Umbilical cord (tissue), 2 donors: Measurements from ENCODE around the gene HMG20A. TPM values are rescaled to one million over a fixed set of nuclear protein-coding genes. Genes with fewer than 3 reads are reported as not detected.

Experiments used
- DNase-seq: peaks from one replicate; pipeline ENCODE4 v3.0.0-alpha.2; 2015; ENCODE audit warnings: low spot score
- total RNA-seq: library from RNA; depleted of rRNA; stranded (reverse); fragments of >200 nt; gene quantifications from one replicate; pipeline ENCODE4 v1.2.3, GENCODE V29; 2014; ENCODE audit warnings: low replicate concordance; ENCODE audit not compliant: insufficient read depth

The HMG20A gene
- total RNA-seq, 1 donor from 2014 or later, result 33.2 TPM

- DNase-seq, result no peak
Measured at GRCh38 chr15:77517579-77517978, 96.9 kb downstream of the HMG20A start.

DNA sequence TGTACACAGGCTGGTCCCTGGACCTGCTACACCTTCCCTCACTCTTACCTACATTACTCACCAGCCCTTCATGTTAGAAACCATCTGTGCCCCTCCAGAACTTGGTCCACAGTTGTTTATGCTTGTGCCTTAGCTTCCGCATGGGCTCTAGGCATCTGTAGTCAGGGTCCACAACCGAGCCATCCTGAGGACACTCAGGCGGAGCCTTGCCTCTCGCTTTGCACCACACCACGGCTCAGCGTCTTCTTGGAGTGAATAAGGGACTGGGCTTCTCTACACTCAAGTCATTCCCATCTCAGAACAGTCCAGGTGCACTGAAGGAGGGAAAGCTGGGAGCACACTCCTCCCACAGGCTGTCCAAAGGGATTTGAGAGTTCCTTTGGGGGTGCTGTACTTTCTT lies 97.8 kb downstream of the HMG20A start:
- DNase-seq, result no peak

DNA sequence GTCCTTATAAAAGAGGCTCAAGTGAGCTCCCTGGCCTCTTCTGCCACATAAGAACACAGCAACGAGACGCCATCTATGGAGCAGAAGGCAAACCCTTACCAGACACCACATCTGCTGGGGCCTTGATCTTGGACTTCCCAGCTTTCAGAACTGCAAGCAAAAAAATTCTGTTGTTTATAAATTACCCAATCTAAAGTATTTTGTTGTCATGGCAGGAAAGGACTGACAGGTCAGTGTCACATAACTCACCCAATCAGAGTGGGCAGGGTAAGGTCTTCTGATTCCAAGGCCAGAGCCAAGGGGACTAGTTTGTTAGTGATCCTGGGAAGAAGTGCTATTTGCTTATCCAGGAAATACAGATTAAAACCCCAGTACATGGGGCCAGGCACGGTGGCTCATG lies 98.9 kb downstream of the HMG20A start:
- DNase-seq, result no peak

DNA sequence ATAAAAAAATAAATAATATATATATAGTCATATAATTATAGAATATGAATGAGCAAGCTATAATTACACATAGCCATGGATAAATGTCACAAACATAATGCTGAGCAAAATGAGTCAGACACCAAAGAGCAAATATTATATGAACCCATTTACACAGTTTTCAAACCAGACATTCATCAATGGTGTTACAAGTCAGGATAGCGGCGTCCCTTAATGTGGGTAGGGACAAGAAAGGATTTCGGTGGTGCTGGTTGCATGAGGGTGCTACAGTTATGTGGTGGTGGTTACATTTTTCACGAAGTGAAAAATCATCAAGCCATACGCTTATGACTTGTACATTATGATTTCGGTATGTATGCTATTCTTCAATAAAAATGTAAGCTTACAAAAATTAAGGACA lies 100.5 kb downstream of the HMG20A start:
- no peak for DNase-seq

GRCh38 chr15:77525400-77525811 lies 104.7 kb downstream of the HMG20A start:
- DNase-seq, result no peak

GRCh38 chr15:77525907-77526594 lies 105.4 kb downstream of the HMG20A start:
- DNase-seq, result no peak

DNA sequence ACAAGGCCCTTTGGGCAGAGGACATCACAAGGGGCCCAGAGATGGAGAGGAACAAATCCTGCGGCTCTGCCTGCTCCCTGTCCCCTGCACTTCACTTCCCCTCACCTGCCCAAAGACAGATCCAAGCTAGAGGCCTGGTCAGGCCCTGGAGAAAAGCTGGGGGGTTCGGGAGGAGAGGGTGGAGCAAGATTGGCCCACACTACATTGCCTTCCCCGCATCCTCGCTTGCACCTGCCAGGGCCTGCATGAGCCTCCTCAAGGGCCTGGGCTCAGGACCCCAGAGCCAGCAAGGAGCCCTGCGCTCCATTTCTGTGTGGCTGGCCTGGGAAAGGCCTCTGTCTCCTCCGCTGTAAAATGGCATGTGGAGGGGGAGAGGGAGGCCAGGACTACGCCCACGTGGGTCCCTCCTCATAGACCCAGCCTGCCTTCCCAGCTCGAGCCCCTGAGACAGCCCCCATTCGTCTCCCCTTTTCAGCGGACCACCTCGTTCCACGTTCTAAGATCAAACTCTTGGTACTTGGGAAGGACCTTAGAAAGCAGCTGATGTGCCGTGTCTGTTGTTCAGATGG lies 106.0 kb downstream of the HMG20A start:
- no peak for DNase-seq

DNA sequence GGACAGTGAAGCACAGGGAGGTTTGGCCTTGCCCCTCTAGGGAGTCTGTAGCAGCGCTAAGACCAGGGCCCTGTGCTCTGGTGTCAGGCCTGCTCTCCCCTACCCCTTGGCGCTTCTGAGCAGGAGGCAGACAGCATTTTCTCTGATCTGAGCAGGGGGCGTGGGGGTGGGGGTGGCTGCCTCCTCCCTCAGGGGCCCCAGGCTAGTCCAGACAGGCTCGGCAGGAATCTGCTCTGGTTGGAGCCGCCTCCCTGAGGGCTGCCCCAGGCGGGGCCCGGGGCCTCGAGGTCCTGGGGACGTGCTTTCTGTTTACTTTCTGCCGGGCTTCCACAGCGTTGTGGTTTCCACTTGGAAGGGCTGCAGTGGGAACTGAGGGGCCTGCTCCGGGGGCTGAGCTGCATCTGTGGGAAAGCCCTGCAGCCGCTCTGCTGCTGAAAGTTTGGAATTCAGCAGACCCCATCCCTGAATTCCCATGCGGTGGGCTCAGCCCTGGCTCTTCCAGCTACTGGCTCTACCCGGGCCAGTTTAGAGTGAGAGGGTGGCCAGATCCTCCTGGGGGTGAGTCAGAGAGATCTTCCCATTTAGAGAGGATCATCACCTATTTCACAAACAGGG lies 106.6 kb downstream of the HMG20A start:
- peak; percentile 96 for DNase-seq

GRCh38 chr15:77527831-77528231 lies 107.1 kb downstream of the HMG20A start:
- DNase-seq, result peak; percentile 69

DNA sequence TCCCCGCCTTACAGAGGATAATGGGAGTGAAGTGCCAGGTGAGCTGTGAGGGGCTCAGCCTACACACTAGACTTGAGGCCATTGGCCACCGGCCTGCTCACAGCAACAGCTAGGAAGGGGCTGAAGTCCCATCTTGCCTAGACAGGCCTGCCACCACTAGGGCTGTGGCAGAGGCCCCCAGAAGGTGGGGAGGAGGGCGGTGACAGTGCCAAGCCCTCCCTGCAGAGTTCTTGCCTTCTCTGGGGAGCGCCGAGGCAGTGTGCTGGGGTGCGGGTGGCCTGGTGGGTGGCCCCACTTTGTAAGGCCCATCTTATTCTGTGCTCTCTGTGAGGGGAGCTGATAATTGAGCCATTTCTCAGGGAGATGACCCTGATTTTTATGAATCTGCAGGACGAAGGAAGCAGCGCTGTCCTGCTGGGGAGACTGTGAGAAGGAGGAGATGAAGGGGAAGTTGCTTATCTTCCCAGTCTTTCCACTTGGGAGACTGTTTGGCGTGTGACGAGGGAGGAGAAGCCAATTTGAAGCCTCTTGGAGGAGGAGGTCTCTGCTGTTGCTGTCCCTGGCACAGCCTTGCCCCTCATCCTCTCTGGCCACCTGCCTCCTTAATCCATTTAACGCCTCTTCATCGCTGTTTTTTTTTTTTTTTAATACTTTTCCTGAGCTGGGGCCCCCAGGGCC lies 107.7 kb downstream of the HMG20A start:
- DNase-seq, result no peak

DNA sequence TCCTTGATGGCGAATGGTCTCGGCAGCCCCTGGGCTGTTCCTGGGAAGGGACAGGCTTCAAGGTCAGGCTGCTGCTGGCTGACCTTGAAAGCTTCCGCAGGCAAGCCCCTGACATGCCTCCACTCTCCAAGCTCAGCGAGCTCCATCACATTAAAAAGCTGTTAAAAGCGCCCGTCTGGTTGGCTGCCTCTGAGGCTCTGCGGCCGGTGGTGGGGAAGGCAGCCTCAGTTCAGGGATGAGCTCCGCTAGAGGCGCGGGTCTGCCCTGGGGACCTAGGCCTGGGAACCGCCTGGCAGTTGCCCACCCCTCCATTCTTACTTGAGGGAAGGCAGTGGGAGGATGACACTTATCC lies 108.3 kb downstream of the HMG20A start:
- no peak for DNase-seq

- no peak for DNase-seq
Measured at GRCh38 chr15:77529394-77530159, 108.9 kb downstream of the HMG20A start.

GRCh38 chr15:77530576-77530975 lies 109.9 kb downstream of the HMG20A start:
- DNase-seq, result no peak

- DNase-seq, result no peak
Measured at GRCh38 chr15:77531191-77532000, 110.7 kb downstream of the HMG20A start.

- no peak for DNase-seq
Measured at GRCh38 chr15:77532067-77532710, 111.5 kb downstream of the HMG20A start.

GRCh38 chr15:77532846-77533245 lies 112.2 kb downstream of the HMG20A start:
- no peak for DNase-seq

DNA sequence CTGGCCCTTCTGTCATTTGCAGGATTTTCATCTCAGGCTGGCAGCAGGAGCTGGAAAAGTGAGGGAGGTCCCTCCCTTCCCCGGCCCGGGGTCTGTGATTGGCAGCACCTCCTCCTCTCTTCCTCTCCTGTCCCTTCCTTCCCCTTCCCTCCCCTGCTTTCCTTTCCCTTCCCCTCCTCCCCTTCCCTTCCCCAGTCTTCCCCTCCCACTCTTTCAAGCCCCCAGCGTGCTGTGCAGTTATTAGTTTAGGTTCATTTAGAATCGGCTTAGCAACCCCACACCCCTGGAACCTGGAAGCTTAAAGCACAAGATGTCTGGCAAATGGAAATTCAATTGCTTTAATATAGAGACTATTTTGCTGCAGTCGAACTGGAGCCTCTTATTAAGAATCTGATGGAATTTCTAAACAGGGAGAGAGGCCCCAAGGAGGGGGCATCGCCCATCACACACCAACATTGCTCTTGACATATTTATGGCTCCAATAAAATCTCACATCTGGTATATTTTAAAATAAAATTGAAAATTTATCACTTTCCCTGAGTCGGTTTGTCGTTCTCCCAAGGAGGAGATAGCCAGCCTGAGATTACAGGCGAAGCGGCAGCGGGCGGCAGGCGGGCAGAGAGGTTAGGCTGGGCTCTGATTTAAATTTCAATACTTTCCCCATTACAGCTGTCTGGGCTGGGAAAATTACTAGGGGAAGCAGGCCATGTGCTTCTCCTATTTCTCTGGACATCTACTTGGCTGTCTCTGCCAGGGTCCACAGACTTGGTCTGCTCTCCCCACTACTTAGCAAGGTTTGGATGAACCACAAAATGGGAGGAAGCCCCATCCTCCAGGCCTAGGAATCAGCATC lies 113.1 kb downstream of the HMG20A start:
- peak; percentile 73 for DNase-seq
